GM12873 (cell line): ENCODE results near the gene MRPS14.
A peak's percentile ranks its signal among the peaks of the same experiment; 100 is the strongest.

ENCODE experiments used
- TF ChIP-seq, protein P1 (sequence below): IDR thresholded peaks from 2 replicates; pipeline ENCODE4 v1.5.1; 2012; ENCODE audit warnings: low read depth, mild to moderate bottlenecking, moderate library complexity, low read length, control low read depth; ENCODE audit not compliant: insufficient read depth; ENCODE audit errors: missing control alignments

The MRPS14 gene

DNA sequence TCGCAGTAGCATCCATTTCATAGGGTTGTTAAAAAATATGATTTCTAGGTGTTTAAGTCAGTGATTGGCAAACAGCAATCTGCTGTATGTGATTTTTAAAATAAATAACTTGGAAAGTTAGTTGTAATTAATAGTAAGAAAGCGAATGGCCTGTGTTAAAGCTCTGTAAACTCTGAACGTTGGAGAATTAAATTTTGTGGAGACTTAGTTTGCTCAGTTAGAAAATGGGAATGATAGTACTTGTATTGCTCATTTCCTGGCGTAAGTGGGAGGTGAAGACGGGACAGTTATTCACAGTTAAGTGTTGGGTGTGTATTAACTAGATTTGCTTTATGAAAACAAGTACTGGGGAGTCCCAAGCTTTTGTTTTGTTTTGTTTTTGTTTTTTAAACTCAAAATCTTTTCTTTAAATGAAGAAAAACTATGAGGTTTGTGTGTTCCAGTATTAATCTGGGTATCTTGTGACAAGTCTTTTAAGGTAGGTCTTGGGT, 22.5 kb downstream of the MRPS14 start:
- TF ChIP-seq, protein P1, sequence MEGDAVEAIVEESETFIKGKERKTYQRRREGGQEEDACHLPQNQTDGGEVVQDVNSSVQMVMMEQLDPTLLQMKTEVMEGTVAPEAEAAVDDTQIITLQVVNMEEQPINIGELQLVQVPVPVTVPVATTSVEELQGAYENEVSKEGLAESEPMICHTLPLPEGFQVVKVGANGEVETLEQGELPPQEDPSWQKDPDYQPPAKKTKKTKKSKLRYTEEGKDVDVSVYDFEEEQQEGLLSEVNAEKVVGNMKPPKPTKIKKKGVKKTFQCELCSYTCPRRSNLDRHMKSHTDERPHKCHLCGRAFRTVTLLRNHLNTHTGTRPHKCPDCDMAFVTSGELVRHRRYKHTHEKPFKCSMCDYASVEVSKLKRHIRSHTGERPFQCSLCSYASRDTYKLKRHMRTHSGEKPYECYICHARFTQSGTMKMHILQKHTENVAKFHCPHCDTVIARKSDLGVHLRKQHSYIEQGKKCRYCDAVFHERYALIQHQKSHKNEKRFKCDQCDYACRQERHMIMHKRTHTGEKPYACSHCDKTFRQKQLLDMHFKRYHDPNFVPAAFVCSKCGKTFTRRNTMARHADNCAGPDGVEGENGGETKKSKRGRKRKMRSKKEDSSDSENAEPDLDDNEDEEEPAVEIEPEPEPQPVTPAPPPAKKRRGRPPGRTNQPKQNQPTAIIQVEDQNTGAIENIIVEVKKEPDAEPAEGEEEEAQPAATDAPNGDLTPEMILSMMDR: no peak

GRCh38 chr1:174999936-175000696, 23.1 kb downstream of the MRPS14 start, which contains the start of gene CACYBP:
TSS of gene CACYBP (plus strand) at chr1:174999947. CDS start at chr1:175000181, 234 bp downstream.
- TF ChIP-seq, protein P1: peak; percentile 3

DNA sequence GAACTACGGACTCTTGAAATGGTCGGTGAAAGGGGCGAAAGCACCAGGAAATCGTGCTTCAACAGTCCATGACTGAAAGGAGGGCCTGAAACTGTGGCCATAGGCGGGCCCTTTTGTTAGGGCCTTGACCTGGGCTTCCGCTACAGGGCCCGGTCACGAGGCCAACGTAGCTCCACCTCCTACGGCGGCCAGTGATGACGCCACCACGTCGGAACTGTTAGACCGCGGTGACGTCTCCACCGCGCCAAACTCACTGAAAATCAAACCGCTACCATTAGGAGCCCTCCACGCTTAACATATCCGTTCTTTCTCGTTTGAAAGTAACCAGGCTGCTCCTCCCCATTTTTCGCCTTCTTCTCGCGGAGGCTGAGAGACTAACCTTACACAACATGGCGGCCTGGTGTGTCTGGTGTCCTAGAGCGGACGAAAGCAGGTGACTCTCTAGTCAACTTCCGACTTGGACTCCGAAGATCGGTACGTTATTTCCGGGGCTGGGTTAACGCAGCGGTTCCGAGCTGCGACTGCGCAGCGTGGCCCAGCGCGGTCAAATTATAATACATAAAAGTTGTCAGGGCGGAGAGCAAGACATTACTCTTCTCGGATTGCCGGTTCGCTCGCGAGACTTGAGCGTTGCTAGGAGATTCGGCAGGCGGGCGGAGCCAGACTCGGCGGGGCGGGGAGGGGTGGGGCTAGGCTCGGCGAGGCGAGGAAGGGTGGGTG, 23.8 kb downstream of the MRPS14 start:
- TF ChIP-seq, protein P1: no peak

DNA sequence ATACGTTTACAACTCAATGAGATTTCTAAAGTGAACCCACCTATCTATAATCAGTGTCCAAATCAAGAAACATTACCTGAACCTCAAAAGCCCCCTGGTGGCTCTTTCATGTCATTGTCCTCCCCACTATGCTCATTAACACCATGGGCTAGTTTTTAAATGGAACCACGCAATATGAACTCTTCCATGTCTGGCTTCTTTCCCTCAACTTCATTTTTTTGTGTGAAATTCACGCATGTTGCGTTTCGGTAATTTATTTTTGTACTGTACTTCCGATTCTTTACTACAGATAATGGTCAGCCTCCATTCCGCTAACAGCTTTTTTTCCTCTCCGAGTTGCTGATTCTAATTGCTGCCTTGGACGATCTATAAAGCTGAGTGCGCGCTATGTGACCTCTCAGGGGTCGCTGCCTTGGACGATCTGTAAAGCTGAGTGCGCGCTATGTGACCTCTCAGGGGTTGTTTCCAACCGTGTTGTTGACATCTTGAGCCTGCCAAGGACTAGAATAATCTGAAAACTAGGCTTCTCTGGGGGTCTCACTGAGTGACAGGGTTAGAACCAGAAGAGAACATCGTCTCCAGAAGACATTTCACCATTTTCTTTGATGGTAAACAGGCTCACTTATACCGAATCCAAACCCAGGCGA, 24.5 kb downstream of the MRPS14 start:
- TF ChIP-seq, protein P1: peak; percentile 79

- TF ChIP-seq, protein P1: no peak
These were observed 26.2 kb downstream of the MRPS14 start for GRCh38 chr1:174997041-174997440.

DNA sequence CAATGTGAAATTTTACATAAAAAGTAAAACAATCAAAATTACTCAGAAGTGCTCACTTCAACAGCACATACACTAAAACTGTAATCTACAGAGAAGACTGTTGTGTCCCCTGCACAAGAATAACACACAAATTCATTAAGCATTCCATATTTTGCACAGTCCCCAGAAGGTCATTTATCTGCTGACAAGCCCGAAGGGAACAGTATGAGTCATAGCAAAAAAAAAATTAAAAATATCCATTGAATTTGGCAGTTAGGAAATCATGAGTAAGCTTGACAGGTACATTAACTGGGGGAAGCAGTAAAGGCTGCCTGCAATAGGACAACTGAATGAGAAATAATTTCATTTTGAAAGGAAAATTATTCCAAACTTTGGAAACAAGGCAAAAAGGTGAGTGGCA, 26.7 kb downstream of the MRPS14 start:
- TF ChIP-seq, protein P1: no peak

- TF ChIP-seq, protein P1: no peak
These were observed 27.3 kb downstream of the MRPS14 start for GRCh38 chr1:174995916-174996315.
